Mesothelial cell of epicardium (in vitro differentiated cells): ENCODE measurements around the gene NMT2. TPM values are rescaled to one million over a fixed set of nuclear protein-coding genes. Genes with fewer than 3 reads are reported as not detected.

ENCODE experiments used
- DNase-seq, 2 experiments: peaks; one replicate each; pipeline ENCODE4 v3.0.0; 2021; ENCODE audit warnings: low spot score in 2 of 2; ENCODE audit not compliant: unreplicated experiment in 2 of 2
- H3K27ac Mint-ChIP-seq: 2 replicates; pipeline ENCODE4 v1.8.0; 2021; ENCODE audit warnings: mixed read lengths
- H3K27me3 Mint-ChIP-seq: 2 replicates; pipeline ENCODE4 v1.8.0; 2021; ENCODE audit warnings: low read depth, mixed read lengths
- H3K36me3 Mint-ChIP-seq: 2 replicates; pipeline ENCODE4 v1.8.0; 2021; ENCODE audit warnings: mixed read lengths
- H3K4me1 Mint-ChIP-seq: 2 replicates; pipeline ENCODE4 v1.8.0; 2021; ENCODE audit warnings: mixed read lengths
- H3K4me3 Mint-ChIP-seq: 2 replicates; pipeline ENCODE4 v1.8.0; 2021; ENCODE audit warnings: mild to moderate bottlenecking, moderate library complexity, mixed read lengths
- H3K9me3 Mint-ChIP-seq: 2 replicates; pipeline ENCODE4 v1.8.0; 2021; ENCODE audit warnings: mixed read lengths
- total RNA-seq: library from RNA; stranded (reverse); gene quantifications from 3 replicates; pipeline ENCODE4 v1.2.1, GENCODE V29; 2021
- TF ChIP-seq, protein P1 (sequence below): fragments of 200-600 bp; sonication (generic); IDR thresholded peaks from one replicate; pipeline ENCODE4 v1.5.0; 2021; ENCODE audit warnings: antibody characterized with exemption; ENCODE audit not compliant: unreplicated experiment

Gene NMT2
- total RNA-seq, 1 donor from 2014 or later: 21.9 TPM

DNA sequence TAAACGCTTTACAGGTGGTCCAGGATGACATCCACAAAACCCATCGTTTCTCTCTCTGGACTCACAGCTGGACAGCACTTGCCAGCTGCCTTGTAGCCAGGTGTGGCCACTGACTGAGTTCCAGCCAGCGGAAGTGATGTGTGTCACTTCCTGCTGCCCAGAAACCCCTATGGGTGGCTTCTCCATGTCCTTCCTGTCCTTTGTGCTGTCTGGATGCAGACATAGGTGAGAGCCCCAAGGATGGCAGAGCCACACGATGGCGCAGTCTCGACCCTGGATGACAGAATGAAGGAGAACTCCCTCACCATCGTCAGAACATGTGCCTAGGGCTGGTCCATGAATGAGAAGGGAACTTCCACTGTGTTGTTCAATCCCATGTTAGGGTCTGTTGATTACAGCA is 22.1 kb downstream of the NMT2 start:
- TF ChIP-seq, protein P1, sequence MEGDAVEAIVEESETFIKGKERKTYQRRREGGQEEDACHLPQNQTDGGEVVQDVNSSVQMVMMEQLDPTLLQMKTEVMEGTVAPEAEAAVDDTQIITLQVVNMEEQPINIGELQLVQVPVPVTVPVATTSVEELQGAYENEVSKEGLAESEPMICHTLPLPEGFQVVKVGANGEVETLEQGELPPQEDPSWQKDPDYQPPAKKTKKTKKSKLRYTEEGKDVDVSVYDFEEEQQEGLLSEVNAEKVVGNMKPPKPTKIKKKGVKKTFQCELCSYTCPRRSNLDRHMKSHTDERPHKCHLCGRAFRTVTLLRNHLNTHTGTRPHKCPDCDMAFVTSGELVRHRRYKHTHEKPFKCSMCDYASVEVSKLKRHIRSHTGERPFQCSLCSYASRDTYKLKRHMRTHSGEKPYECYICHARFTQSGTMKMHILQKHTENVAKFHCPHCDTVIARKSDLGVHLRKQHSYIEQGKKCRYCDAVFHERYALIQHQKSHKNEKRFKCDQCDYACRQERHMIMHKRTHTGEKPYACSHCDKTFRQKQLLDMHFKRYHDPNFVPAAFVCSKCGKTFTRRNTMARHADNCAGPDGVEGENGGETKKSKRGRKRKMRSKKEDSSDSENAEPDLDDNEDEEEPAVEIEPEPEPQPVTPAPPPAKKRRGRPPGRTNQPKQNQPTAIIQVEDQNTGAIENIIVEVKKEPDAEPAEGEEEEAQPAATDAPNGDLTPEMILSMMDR: no peak
- no peaks in the 10 kb centered on the region for H3K27me3 Mint-ChIP-seq
- H3K36me3 Mint-ChIP-seq: peaks cover 3% of the 10 kb centered on the region
- no peak for DNase-seq
- peaks cover 9% of the 10 kb centered on the region for H3K4me1 Mint-ChIP-seq
- no peak overlapping the region for H3K27ac Mint-ChIP-seq
- no peaks in the 10 kb centered on the region for H3K9me3 Mint-ChIP-seq
- no peak overlapping the region for H3K4me3 Mint-ChIP-seq

DNA sequence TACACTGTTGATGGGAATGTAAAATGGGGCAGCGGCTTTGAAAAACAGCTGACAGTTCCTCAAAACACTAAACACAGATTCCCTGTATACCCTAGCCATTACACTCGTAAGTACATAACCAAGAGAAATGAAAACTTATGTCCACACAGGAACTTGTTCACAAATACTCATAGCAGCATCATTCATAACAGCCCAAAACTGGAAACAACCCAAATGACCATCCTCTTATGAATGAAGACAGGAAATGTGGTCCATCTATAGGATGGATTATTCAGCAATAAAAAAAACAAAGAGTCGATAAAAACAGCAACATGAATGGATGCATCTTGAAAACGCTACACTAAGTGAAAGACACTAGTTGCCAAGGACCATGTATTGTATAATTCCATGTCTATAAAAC is 23.7 kb downstream of the NMT2 start:
- no peak overlapping the region for H3K4me3 Mint-ChIP-seq
- no peak overlapping the region for H3K27ac Mint-ChIP-seq
- DNase-seq: no peak
- H3K9me3 Mint-ChIP-seq: no peaks in the 10 kb centered on the region
- peaks cover 14% of the 10 kb centered on the region for H3K4me1 Mint-ChIP-seq
- TF ChIP-seq, protein P1: no peak
- H3K36me3 Mint-ChIP-seq: peaks cover under 1% of the 10 kb centered on the region
- no peaks in the 10 kb centered on the region for H3K27me3 Mint-ChIP-seq

DNA sequence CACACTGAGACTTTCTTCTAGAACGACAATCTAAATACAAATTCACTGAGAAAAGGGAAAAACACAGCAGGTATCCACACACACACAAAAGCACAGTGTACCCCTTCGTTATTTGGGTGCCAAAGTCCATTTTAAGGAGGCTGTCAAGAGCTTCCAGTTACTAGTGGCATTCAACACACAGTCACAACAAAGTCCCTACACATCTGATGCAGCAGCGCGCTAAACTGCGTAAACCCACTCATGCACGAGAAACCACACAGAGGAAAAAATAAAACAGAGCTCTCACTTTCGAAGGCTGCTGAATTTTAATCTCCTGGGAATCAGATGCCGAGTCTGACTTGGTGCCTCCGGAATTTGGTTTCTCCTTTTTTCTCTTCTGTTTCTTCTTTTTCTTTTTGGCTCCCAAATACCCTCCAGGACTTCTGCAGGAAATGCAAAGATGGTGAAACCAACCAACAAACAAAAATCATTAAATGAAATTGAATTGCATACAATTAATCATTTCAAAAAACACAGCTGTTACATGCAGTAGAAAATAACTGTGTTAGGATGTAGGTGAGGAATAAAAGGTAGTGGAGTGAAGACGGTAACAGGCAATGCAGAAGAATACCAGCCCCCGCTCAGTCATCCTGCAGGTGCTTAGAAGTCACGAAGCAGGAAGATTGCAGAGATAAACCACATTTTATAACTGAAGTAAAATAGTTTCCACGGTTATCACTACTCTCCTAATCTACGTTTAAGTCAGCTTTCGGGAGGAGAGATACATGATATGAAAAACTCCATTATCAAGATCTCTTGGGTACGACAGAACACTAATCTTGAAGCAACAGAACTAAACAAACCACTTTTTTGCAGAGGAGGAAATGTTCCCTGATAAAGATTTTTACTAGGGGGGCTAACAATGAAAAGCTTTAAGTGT is 27.1 kb downstream of the NMT2 start:
- Mint-ChIP-seq H3K9me3 (no peaks in the 10 kb centered on the region), H3K4me3 (no peak overlapping the region), H3K27ac (peak overlapping the region; percentile 52), H3K4me1 (peaks cover 14% of the 10 kb centered on the region), H3K36me3 (peaks cover 4% of the 10 kb centered on the region), H3K27me3 (no peaks in the 10 kb centered on the region)
- no peak for DNase-seq
- TF ChIP-seq, protein P1: no peak

DNA sequence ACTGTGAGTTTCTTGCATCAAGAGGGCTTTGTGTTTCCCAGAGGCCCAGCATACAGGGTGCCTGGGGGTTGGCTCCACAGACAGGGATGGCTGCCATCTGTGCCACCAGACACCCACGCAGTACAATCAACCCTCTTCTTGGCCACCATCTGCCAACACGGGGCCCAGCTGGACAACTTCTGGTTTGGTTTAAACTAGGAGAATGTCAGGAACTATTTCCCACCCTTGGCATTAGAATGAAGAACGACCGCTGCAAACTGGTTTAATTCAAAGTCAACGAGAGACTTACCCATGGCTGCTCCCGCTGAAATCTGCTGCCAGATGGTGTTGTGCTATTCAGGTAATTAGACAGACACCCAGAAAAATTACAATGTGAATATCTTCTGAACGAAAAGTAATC is 27.8 kb downstream of the NMT2 start:
- TF ChIP-seq, protein P1: no peak
- H3K4me1 Mint-ChIP-seq: peaks cover 14% of the 10 kb centered on the region
- DNase-seq: no peak
- no peak overlapping the region for H3K4me3 Mint-ChIP-seq
- H3K27ac Mint-ChIP-seq: no peak overlapping the region
- no peaks in the 10 kb centered on the region for H3K9me3 Mint-ChIP-seq
- H3K36me3 Mint-ChIP-seq: peaks cover 4% of the 10 kb centered on the region
- no peaks in the 10 kb centered on the region for H3K27me3 Mint-ChIP-seq

DNA sequence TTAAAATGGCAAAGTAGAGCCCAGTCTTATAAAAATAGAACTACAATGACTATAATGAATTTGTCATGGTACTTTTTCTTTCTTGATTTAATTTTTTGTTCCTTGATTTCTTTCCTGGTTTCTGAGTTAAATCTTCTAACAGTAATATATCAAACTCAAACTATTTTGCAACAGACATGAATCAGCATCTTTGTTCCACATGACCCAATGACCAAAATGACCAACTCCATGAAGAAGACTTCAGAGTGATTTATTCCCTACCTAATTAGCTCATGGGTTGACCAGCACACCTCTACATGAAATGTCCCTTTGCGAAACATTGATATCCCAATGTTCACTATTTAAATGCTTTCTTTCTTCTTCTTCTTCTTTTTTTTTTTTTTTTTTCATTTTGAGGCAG is 30.9 kb downstream of the NMT2 start:
- H3K27me3 Mint-ChIP-seq: no peaks in the 10 kb centered on the region
- no peak overlapping the region for H3K27ac Mint-ChIP-seq
- H3K9me3 Mint-ChIP-seq: no peaks in the 10 kb centered on the region
- no peak for DNase-seq
- H3K4me1 Mint-ChIP-seq: peaks cover 14% of the 10 kb centered on the region
- peaks cover 22% of the 10 kb centered on the region for H3K36me3 Mint-ChIP-seq
- no peak overlapping the region for H3K4me3 Mint-ChIP-seq
- TF ChIP-seq, protein P1: no peak
